Measurements from ENCODE around the gene GABRG3. TPM values are rescaled to one million over a fixed set of nuclear protein-coding genes. Genes with fewer than 3 reads are reported as not detected.

The GABRG3 gene
- total and polyA plus RNA-seq, 9 of the 15 experiments (the other 6 are each of a cell fraction or from before 2014, with no cell fraction given) = 4.0 to 15.1 (median 11.2) TPM

- TF ChIP-seq SREBF1 (IDR thresholded peaks at IDR 0.05; ENCODE audit: borderline replicate concordance, low read depth, low read length) = no peak
Observed at GRCh38 chr15:27582726-27583410, 611.9 kb downstream of the GABRG3 start (continued).

DNA sequence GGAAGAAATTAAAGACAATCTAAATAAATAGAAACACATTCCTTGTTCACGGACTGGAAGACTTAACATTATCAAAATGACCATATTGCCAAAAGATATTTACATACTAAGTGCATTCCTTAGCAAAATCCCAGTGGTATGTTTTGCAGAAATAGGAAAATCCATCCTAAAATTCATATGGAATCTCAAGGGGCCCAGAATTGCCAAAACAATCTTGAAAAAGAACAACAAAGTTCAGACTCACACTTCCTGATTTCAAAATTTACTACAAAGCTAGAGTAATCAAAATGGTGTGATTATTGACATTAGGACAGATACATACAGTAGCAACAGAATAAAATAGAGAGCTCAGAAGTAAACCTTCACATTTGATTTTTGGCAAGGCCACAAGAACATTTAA lies 612.7 kb downstream of the GABRG3 start:
- H3K4me2 ChIP-seq (ENCODE audit: insufficient read depth, low read length) = no peak overlapping the region
- in situ Hi-C loops (cut with MboI) (no loop called here), intact Hi-C loops (cut with micrococcal nuclease) (no loop called here)
- H3K4me1 ChIP-seq (replicated peaks in 1 of 2; ENCODE audit: control insufficient read depth in 2 of 2, insufficient read depth in 2 of 2, low read length in 2 of 2) = no peaks in the 10 kb centered on the region; a peak in 2 of 5 replicates
- H3K27ac ChIP-seq (ENCODE audit: extremely low read depth, low read depth, low read length) = no peak overlapping the region
- H3K79me2 ChIP-seq (ENCODE audit: control insufficient read depth, insufficient read depth, low read length) = no peaks in the 10 kb centered on the region
- ATAC-seq = no peak
- peaks cover 0 to 6% of the 10 kb centered on the region in 2 experiments; a peak in 1 of 5 replicates for H3K27me3 ChIP-seq (ENCODE audit: control insufficient read depth in 2 of 2, insufficient read depth in 2 of 2, low read length in 2 of 2)
- ChIA-PET POLR2A (no interaction called here), CTCF (ENCODE audit: low intra/inter-chr PET ratio) (no interaction called here)
- no peak for DNase-seq (ENCODE audit: extremely low read depth in 1 of 4, low spot score in 3 of 4)
- no peak for FAIRE-seq
- H3K9me1 ChIP-seq (ENCODE audit: control insufficient read depth, insufficient read depth, low read length) = no peaks in the 10 kb centered on the region
- BruUV-seq (replicated peaks) = no TSS peak
- WGBS (ENCODE audit: insufficient coverage, low coverage, missing lambda C conversion rate) = 0% methylated on average over 1 of the region's 1 CpG
- H4K20me1 ChIP-seq (replicated peaks; ENCODE audit: control insufficient read depth, insufficient read depth, low read length) = no peaks in the 10 kb centered on the region
- H3K9me3 ChIP-seq (replicated peaks; ENCODE audit: control insufficient read depth, insufficient read depth, low read depth, low read length) = no peaks in the 10 kb centered on the region
- H3K4me3 ChIP-seq = no peak overlapping the region
- no peak overlapping the region for H3K9ac ChIP-seq (ENCODE audit: insufficient read depth in 1 of 2, low read depth in 2 of 2, low read length in 2 of 2)
- H2AFZ ChIP-seq (ENCODE audit: low read depth, low read length) = no peak overlapping the region
- H3K36me3 ChIP-seq (ENCODE audit: control insufficient read depth, insufficient read depth, low read length) = no peaks in the 10 kb centered on the region
- TF ChIP-seq CSDE1 (IDR thresholded peaks at IDR 0.05) (no peak), NELFE (IDR thresholded peaks at IDR 0.05; ENCODE audit: insufficient read depth, insufficient read length) (no peak), ZNF699 (CRISPR knock-in tag; IDR thresholded peaks at IDR 0.05; ENCODE audit: insufficient replicate concordance) (no peak), HNRNPK (IDR thresholded peaks at IDR 0.05; ENCODE audit: low read depth, low read length, poor library complexity, severe bottlenecking) (no peak), MBD2 (IDR thresholded peaks at IDR 0.05; ENCODE audit: borderline replicate concordance, low read depth) (no peak), MCM2 (IDR thresholded peaks at IDR 0.05; ENCODE audit: low read depth) (no peak), NR2C1 (IDR thresholded peaks at IDR 0.05) (no peak), NR2C1 (tag; IDR thresholded peaks at IDR 0.05) (no peak), SIX5 (IDR thresholded peaks at IDR 0.05; ENCODE audit: borderline replicate concordance in 1 of 2, insufficient read depth in 1 of 2, low read depth in 1 of 2, low read length in 2 of 2) (no peak), SMARCE1 (IDR thresholded peaks at IDR 0.05) (no peak), ZNF24 (IDR thresholded peaks at IDR 0.05) (no peak), ZHX1 (conservative IDR thresholded peaks at IDR 0.05; ENCODE audit: low read length) (no peak), CBFA2T3 (IDR thresholded peaks at IDR 0.05) (no peak)
- TF ChIP-seq, protein P1, sequence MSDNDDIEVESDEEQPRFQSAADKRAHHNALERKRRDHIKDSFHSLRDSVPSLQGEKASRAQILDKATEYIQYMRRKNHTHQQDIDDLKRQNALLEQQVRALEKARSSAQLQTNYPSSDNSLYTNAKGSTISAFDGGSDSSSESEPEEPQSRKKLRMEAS (CRISPR knock-in tag; IDR thresholded peaks at IDR 0.05) = no peak
- TF ChIP-seq, protein P2, sequence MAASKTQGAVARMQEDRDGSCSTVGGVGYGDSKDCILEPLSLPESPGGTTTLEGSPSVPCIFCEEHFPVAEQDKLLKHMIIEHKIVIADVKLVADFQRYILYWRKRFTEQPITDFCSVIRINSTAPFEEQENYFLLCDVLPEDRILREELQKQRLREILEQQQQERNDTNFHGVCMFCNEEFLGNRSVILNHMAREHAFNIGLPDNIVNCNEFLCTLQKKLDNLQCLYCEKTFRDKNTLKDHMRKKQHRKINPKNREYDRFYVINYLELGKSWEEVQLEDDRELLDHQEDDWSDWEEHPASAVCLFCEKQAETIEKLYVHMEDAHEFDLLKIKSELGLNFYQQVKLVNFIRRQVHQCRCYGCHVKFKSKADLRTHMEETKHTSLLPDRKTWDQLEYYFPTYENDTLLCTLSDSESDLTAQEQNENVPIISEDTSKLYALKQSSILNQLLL (CRISPR knock-in tag; IDR thresholded peaks at IDR 0.05; ENCODE audit: borderline replicate concordance) = no peak
- TF ChIP-seq, protein P3, sequence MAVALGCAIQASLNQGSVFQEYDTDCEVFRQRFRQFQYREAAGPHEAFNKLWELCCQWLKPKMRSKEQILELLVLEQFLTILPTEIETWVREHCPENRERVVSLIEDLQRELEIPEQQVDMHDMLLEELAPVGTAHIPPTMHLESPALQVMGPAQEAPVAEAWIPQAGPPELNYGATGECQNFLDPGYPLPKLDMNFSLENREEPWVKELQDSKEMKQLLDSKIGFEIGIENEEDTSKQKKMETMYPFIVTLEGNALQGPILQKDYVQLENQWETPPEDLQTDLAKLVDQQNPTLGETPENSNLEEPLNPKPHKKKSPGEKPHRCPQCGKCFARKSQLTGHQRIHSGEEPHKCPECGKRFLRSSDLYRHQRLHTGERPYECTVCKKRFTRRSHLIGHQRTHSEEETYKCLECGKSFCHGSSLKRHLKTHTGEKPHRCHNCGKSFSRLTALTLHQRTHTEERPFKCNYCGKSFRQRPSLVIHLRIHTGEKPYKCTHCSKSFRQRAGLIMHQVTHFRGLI (CRISPR knock-in tag; IDR thresholded peaks at IDR 0.05) = no peak

Data from K562 (cell line).